Endothelial cell of umbilical vein (primary cell): ENCODE results near the gene LAMB3.

ENCODE experiments used
- CTCF ChIP-seq, 2 donors: IDR thresholded peaks; 1 replicate in 1 of 2; 2 replicates in 1 of 2; pipeline ENCODE4 v1.5.1; 2011; ENCODE audit warnings: low read length in 2 of 2, mild to moderate bottlenecking in 2 of 2, moderate library complexity in 2 of 2, control low read depth in 1 of 2, inconsistent platforms in 1 of 2, low read depth in 1 of 2; ENCODE audit not compliant: insufficient read depth in 1 of 2; ENCODE audit errors: extremely low read depth in 1 of 2
- EZH2 ChIP-seq: IDR thresholded peaks from 2 replicates; pipeline ENCODE4 v1.6.1; 2012; ENCODE audit warnings: borderline replicate concordance, low read depth, mild to moderate bottlenecking, moderate library complexity, low read length, inconsistent platforms; ENCODE audit not compliant: severe bottlenecking
- FOS ChIP-seq: IDR thresholded peaks from 2 replicates; pipeline ENCODE4 v1.6.1; 2011; ENCODE audit warnings: mild to moderate bottlenecking, low read length, moderate library complexity, borderline replicate concordance; ENCODE audit not compliant: insufficient read depth
- GATA2 ChIP-seq: IDR thresholded peaks from 2 replicates; pipeline ENCODE4 v1.7.0; 2011; ENCODE audit warnings: low read depth, mild to moderate bottlenecking, moderate library complexity, mixed read lengths, low read length; ENCODE audit not compliant: insufficient read length, insufficient read depth
- JUN ChIP-seq: IDR thresholded peaks from 2 replicates; pipeline ENCODE4 v1.6.1; 2011; ENCODE audit warnings: borderline replicate concordance, low read depth; ENCODE audit not compliant: insufficient read length, insufficient read depth
- MAX ChIP-seq: IDR thresholded peaks from 2 replicates; pipeline ENCODE4 v1.6.1; 2011; ENCODE audit not compliant: insufficient read depth, insufficient read length
- POLR2A ChIP-seq: IDR thresholded peaks from 2 replicates; pipeline ENCODE4 v1.6.1; 2012; ENCODE audit warnings: low read depth, mild to moderate bottlenecking, control low read depth, low read length
- POLR2AphosphoS5 ChIP-seq: IDR thresholded peaks from 2 replicates; pipeline ENCODE4 v1.6.1; 2012; ENCODE audit warnings: low read depth, mild to moderate bottlenecking, control low read depth, low read length, moderate library complexity; ENCODE audit not compliant: insufficient read depth

- TF ChIP-seq MAX (no peak), POLR2AphosphoS5 (no peak), CTCF (IDR thresholded peaks at IDR 0.05; ENCODE audit: extremely low read depth in 1 of 2, insufficient read depth in 1 of 2, low read depth in 1 of 2, low read length in 2 of 2) (no peak), POLR2A (no peak), EZH2 (no peak), JUN (no peak), FOS (no peak), GATA2 (no peak)
These were observed 48.3 kb downstream of the LAMB3 start for GRCh38 chr1:209603877-209604276.
